ENCODE results near the gene DLG5. TPM values are rescaled to one million over a fixed set of nuclear protein-coding genes. Genes with fewer than 3 reads are reported as not detected.

DLG5 gene
- total RNA-seq, 2 donors from 2014 or later, result 72.3 to 134 TPM

GRCh38 chr10:77859865-77860282 lies 66.7 kb downstream of the DLG5 start:
- intact Hi-C loops (cut with DNase I), result no loop called here
- Histone ChIP-seq H3K9me3 (no peaks in the 10 kb centered on the region), H3K4me1 (replicated peaks) (peaks cover 12% of the 10 kb centered on the region), H3K27me3 (replicated peaks; ENCODE audit: insufficient read depth) (no peaks in the 10 kb centered on the region), H3K4me3 (no peak overlapping the region), H3K27ac (peak overlapping the region; percentile 14 to 40), H3K36me3 (no peaks in the 10 kb centered on the region)
- DNase-seq (ENCODE audit: low spot score), result no peak
- 78% methylated on average over 4 of the region's 4 CpGs for WGBS
- no peak for TF ChIP-seq POLR2A (IDR thresholded peaks at IDR 0.05)
- no peak for TF ChIP-seq POLR2AphosphoS5 (IDR thresholded peaks at IDR 0.05)
- no peak for TF ChIP-seq CTCF (IDR thresholded peaks at IDR 0.05)

GRCh38 chr10:77859200-77859864 lies 67.2 kb downstream of the DLG5 start:
- Histone ChIP-seq H3K27ac (peak overlapping the region; percentile 14 to 40), H3K4me3 (no peak overlapping the region), H3K36me3 (no peaks in the 10 kb centered on the region), H3K27me3 (replicated peaks; ENCODE audit: insufficient read depth) (no peaks in the 10 kb centered on the region), H3K9me3 (no peaks in the 10 kb centered on the region), H3K4me1 (replicated peaks) (peaks cover 14% of the 10 kb centered on the region)
- intact Hi-C loops (cut with DNase I), result no loop called here
- 79% methylated on average over 7 of the region's 7 CpGs for WGBS
- no peak for TF ChIP-seq POLR2AphosphoS5 (IDR thresholded peaks at IDR 0.05)
- no peak for TF ChIP-seq POLR2A (IDR thresholded peaks at IDR 0.05)
- TF ChIP-seq CTCF (IDR thresholded peaks at IDR 0.05), result no peak
- DNase-seq (ENCODE audit: low spot score), result no peak

- peak; percentile 74 for DNase-seq (ENCODE audit: low spot score)
- Histone ChIP-seq H3K36me3 (peaks cover 0 to 6% of the 10 kb centered on the region in 2 donors), H3K4me3 (no peak overlapping the region), H3K27me3 (replicated peaks; ENCODE audit: insufficient read depth) (no peaks in the 10 kb centered on the region), H3K4me1 (replicated peaks) (peaks cover 16% of the 10 kb centered on the region), H3K27ac (peak overlapping the region; percentile 61 to 72), H3K9me3 (no peaks in the 10 kb centered on the region)
- TF ChIP-seq POLR2AphosphoS5 (IDR thresholded peaks at IDR 0.05), result peak; percentile 64
- peak; percentile 59 for TF ChIP-seq POLR2A (IDR thresholded peaks at IDR 0.05)
- no peak for TF ChIP-seq CTCF (IDR thresholded peaks at IDR 0.05)
- 53% methylated on average over 11 of the region's 11 CpGs for WGBS
- intact Hi-C loops (cut with DNase I), result no loop called here
Observed at GRCh38 chr10:77857272-77857671, 69.3 kb downstream of the DLG5 start.

- Histone ChIP-seq H3K4me1 (replicated peaks) (peaks cover 16% of the 10 kb centered on the region), H3K36me3 (peaks cover 0 to 6% of the 10 kb centered on the region in 2 donors), H3K4me3 (no peak overlapping the region), H3K9me3 (no peaks in the 10 kb centered on the region), H3K27me3 (replicated peaks; ENCODE audit: insufficient read depth) (no peaks in the 10 kb centered on the region), H3K27ac (peak overlapping the region; percentile 61 to 72)
- WGBS, result 76% methylated on average over 17 of the region's 17 CpGs
- intact Hi-C loops (cut with DNase I), result no loop called here
- no peak for TF ChIP-seq CTCF (IDR thresholded peaks at IDR 0.05)
- no peak for TF ChIP-seq POLR2AphosphoS5 (IDR thresholded peaks at IDR 0.05)
- DNase-seq (ENCODE audit: low spot score), result no peak
Observed at GRCh38 chr10:77856566-77856965, 70.0 kb downstream of the DLG5 start.

Data from prostate gland (tissue), 2 donors.